Measurements from ENCODE around the gene SLAMF8. TPM values are rescaled to one million over a fixed set of nuclear protein-coding genes. Genes with fewer than 3 reads are reported as not detected.

The SLAMF8 gene
- total RNA-seq, 1 donor from 2014 or later = 34.6 TPM

GRCh38 chr1:159828581-159829272 is 2.1 kb downstream of the SLAMF8 start:
- peaks cover 29% of the 10 kb centered on the region for H3K4me1 ChIP-seq
- H3K4me3 ChIP-seq = peak overlapping the region; percentile 37
- H3K27ac ChIP-seq = no peak overlapping the region
- intact Hi-C loops (cut with DNase I) = no loop called here
- ATAC-seq (peak; percentile 37), DNase-seq (no peak)
- no peak for TF ChIP-seq CTCF (IDR thresholded peaks at IDR 0.05)
- no peaks in the 10 kb centered on the region for H3K27me3 ChIP-seq
- H3K9me3 ChIP-seq = no peaks in the 10 kb centered on the region
- H3K36me3 ChIP-seq = peaks cover 8% of the 10 kb centered on the region

- peak overlapping the region; percentile 5 for H3K4me3 ChIP-seq
- H3K27me3 ChIP-seq = no peaks in the 10 kb centered on the region
- H3K4me1 ChIP-seq = peaks cover 29% of the 10 kb centered on the region
- DNase-seq (peak; percentile 75), ATAC-seq (peak; percentile 84)
- no peaks in the 10 kb centered on the region for H3K9me3 ChIP-seq
- intact Hi-C loops (cut with DNase I) = no loop called here
- H3K36me3 ChIP-seq = peaks cover 8% of the 10 kb centered on the region
- H3K27ac ChIP-seq = no peak overlapping the region
- TF ChIP-seq CTCF (IDR thresholded peaks at IDR 0.05) = peak; percentile 51
Measured at GRCh38 chr1:159829273-159829634, 2.6 kb downstream of the SLAMF8 start.

GRCh38 chr1:159829822-159830465 is 3.3 kb downstream of the SLAMF8 start:
- ATAC-seq (no peak), DNase-seq (no peak)
- Histone ChIP-seq H3K9me3 (no peaks in the 10 kb centered on the region), H3K27ac (no peak overlapping the region), H3K4me3 (peak overlapping the region; percentile 5), H3K27me3 (no peaks in the 10 kb centered on the region), H3K4me1 (peaks cover 29% of the 10 kb centered on the region), H3K36me3 (peaks cover 8% of the 10 kb centered on the region)
- no peak for TF ChIP-seq CTCF (IDR thresholded peaks at IDR 0.05)
- intact Hi-C loops (cut with DNase I) = no loop called here

GRCh38 chr1:159830722-159831121 is 4.0 kb downstream of the SLAMF8 start:
- Histone ChIP-seq H3K4me1 (peaks cover 28% of the 10 kb centered on the region), H3K27me3 (no peaks in the 10 kb centered on the region), H3K36me3 (peaks cover 8% of the 10 kb centered on the region), H3K4me3 (no peak overlapping the region), H3K27ac (no peak overlapping the region), H3K9me3 (no peaks in the 10 kb centered on the region)
- ATAC-seq (no peak), DNase-seq (no peak)
- intact Hi-C loops (cut with DNase I) = no loop called here
- no peak for TF ChIP-seq CTCF (IDR thresholded peaks at IDR 0.05)

GRCh38 chr1:159831412-159832141 is 4.9 kb downstream of the SLAMF8 start:
- no peak for ATAC-seq
- intact Hi-C loops (cut with DNase I) = no loop called here
- no peak for TF ChIP-seq CTCF (IDR thresholded peaks at IDR 0.05)

More at GRCh38 chr1:159831412-159832141, 4.9 kb downstream of the SLAMF8 start:
- no peak overlapping the region for H3K27ac ChIP-seq
- no peaks in the 10 kb centered on the region for H3K27me3 ChIP-seq
- H3K4me3 ChIP-seq = no peak overlapping the region
- H3K9me3 ChIP-seq = no peaks in the 10 kb centered on the region
- no peak for DNase-seq
- H3K4me1 ChIP-seq = peaks cover 23% of the 10 kb centered on the region
- H3K36me3 ChIP-seq = peaks cover 13% of the 10 kb centered on the region
